Fibroblast of peridontal ligament (primary cell): ENCODE measurements around the gene MS4A10.

Source experiments
- DNase-seq: peaks from one replicate; pipeline ENCODE4 v3.0.0-alpha.2; 2010; ENCODE audit errors: extremely low read depth

Gene MS4A10

GRCh38 chr11:60849641-60850520, 64.7 kb downstream of the MS4A10 start:
- DNase-seq, result no peak
